WI38 (cell line): Measurements from ENCODE around the gene CABLES2.

Source experiments
- H3K4me3 ChIP-seq: 2 replicates; pipeline ENCODE4 v1.5.1; 2011; ENCODE audit warnings: low read depth, mild to moderate bottlenecking, control low read depth, low read length
- CTCF ChIP-seq: IDR thresholded peaks from 2 replicates; pipeline ENCODE4 v1.5.1; 2012; ENCODE audit warnings: low read depth, mild to moderate bottlenecking, control low read depth, low read length

CABLES2 gene

DNA sequence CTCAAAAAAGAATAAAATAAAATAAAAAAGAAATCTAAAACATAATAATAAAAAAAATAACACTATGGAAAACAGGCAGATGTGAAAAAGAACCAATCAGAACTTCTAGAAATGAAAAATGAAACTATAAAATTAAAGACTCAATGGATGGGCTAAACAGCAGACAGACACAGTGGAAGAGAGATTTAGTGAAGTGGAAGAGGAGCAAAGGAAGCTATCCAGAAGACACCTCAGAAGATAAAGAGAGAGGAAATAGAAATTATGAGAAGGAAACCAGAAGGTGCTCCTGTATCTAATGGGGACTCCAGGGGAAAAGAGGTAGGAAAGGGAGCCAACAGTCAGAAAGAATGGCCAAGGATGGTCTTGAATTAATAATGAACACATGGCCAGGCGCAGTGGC is 58.5 kb downstream of the CABLES2 start:
- TF ChIP-seq CTCF, result no peak
- H3K4me3 ChIP-seq, result no peak overlapping the region

GRCh38 chr20:62347445-62347844 is 59.6 kb downstream of the CABLES2 start:
- no peak for TF ChIP-seq CTCF
- H3K4me3 ChIP-seq, result no peak overlapping the region

- TF ChIP-seq CTCF, result no peak
Measured at GRCh38 chr20:62347151-62347404, 60.0 kb downstream of the CABLES2 start.

DNA sequence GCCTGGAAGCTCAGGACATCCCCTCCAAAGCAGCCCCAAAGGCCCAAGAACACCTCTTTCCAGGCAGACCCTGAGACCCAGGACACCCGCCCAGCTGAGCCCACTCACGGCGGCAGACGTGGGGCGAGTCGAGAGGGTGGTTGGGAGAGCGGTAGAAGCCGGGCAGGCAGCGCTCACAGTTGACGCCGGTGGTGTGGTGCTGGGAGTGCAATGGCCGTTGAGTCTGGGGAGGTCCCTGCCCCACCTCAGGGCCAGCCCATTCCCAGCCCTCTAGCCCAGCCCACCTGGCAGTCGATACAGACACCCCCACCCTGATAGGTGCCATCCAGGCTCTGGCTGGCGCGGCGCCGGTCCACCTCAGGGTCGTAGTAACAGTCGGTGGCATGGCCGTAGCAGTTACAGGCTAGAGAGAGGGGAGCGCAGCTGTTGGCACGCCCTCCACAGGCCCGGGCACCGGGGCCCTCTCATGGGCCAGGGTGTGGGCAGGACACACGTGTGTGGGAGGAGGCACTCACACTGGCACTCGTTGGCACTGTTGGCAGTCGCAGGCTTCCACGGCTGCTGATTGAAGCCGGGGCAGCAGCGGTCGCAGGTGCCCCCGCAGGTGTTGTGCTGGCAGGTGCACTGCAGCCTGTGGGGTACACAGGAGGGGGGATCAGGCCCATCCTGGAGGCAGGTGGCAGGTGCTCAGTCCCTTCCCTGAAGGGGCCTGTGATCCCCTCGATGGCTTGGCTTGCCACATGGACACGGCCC is 60.5 kb downstream of the CABLES2 start:
- TF ChIP-seq CTCF, result no peak
- no peak overlapping the region for H3K4me3 ChIP-seq

More at GRCh38 chr20:62347151-62347404, 60.0 kb downstream of the CABLES2 start:
- H3K4me3 ChIP-seq, result no peak overlapping the region

GRCh38 chr20:62345681-62346370 is 61.3 kb downstream of the CABLES2 start:
- no peak for TF ChIP-seq CTCF

DNA sequence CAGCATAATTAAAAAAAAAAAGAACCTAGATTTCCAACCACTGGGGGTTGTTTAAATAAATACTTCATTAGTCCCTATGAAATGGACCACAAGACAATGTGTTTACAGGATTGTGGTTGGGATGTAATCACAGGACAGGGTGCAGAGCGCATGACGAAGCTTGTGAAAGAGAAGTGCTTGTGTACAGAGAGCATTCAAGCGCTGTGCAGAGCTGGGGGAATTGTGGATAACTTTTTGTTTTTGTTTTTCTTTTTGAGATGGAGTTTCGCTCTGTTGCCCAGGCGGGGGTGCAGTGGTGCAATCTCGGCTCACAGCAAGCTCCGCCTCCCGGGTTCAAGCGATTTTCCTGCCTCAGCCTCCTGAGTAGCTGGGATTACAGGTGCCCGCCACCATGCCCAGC is 62.3 kb downstream of the CABLES2 start:
- H3K4me3 ChIP-seq, result no peak overlapping the region
- TF ChIP-seq CTCF, result no peak

More at GRCh38 chr20:62345681-62346370, 61.3 kb downstream of the CABLES2 start:
- H3K4me3 ChIP-seq, result no peak overlapping the region

- no peak overlapping the region for H3K4me3 ChIP-seq
- TF ChIP-seq CTCF, result no peak
Measured at GRCh38 chr20:62344092-62344491, 63.0 kb downstream of the CABLES2 start.
